Esophagus muscularis mucosa (tissue), 4 donors: Measurements from ENCODE around the gene ADGRA1. TPM values are rescaled to one million over a fixed set of nuclear protein-coding genes. Genes with fewer than 3 reads are reported as not detected.

ENCODE experiments used
- DNase-seq: peaks from one replicate; pipeline ENCODE4 v3.0.0-alpha.2; 2017; ENCODE audit errors: extremely low spot score
- H3K27ac ChIP-seq, 4 donors: fragments of 200-600 bp; sonication (generic); replicated peaks in 1 of 4; 1 replicate in 3 of 4; 2 replicates in 1 of 4; pipeline ENCODE4 v1.5.1; 2016 to 2019; ENCODE audit warnings: mild to moderate bottlenecking in 1 of 4
- H3K27me3 ChIP-seq, 4 donors: fragments of 200-600 bp; sonication (generic); one replicate each; pipeline versions ENCODE4 v1.5.1 to v1.6.0; 2016 to 2019
- H3K36me3 ChIP-seq, 4 donors: fragments of 200-600 bp; sonication (generic); one replicate each; pipeline ENCODE4 v1.5.1; 2016 to 2019
- H3K4me1 ChIP-seq, 4 donors: fragments of 200-600 bp; sonication (generic); one replicate each; pipeline ENCODE4 v1.5.1; 2016 to 2019
- H3K4me3 ChIP-seq, 4 donors: fragments of 200-600 bp; sonication (generic); 1 replicate in 2 of 4; 2 replicates in 2 of 4; pipeline ENCODE4 v1.5.1; 2016 to 2019; ENCODE audit warnings: mild to moderate bottlenecking in 4 of 4, moderate library complexity in 1 of 4
- H3K9me3 ChIP-seq, 4 donors: fragments of 200-600 bp; sonication (generic); 1 replicate in 3 of 4; 2 replicates in 1 of 4; pipeline ENCODE4 v1.5.1; 2016 to 2019
- CTCF ChIP-seq, 3 experiments: fragments of 200-600 bp in 2 of 3; fragments of 450-650 bp in 1 of 3; sonication (generic) in 2 of 3; IDR thresholded peaks; one replicate each; pipeline ENCODE4 v1.5.1; 2017 to 2019; ENCODE audit warnings: antibody characterized with exemption in 3 of 3, mild to moderate bottlenecking in 2 of 3, moderate library complexity in 1 of 3
- EP300 ChIP-seq: sonication (generic); formaldehyde crosslinking; IDR thresholded peaks from one replicate; pipeline ENCODE4 v1.6.1; 2017; ENCODE audit warnings: antibody characterized with exemption
- POLR2A ChIP-seq: fragments of 450-650 bp; IDR thresholded peaks from one replicate; pipeline ENCODE4 v1.6.1; 2017; ENCODE audit warnings: antibody characterized with exemption, moderate library complexity, mild to moderate bottlenecking, low read depth
- POLR2AphosphoS5 ChIP-seq, 2 donors: sonication (generic); formaldehyde crosslinking; IDR thresholded peaks; one replicate each; pipeline ENCODE4 v1.6.1; 2017; ENCODE audit warnings: antibody characterized with exemption in 2 of 2
- WGBS: methylation state at CpG from one replicate; pipeline ENCODE4 v1.1.5; 2018; 5-methylcytosine and 5-hydroxymethylcytosine counted together
- intact Hi-C: fragments of 100-400 bp; cut with DNase I; formaldehyde crosslinking; loops from one replicate; pipeline ENCODE4 v1.15.1; 2023
- total RNA-seq, 4 donors: library from RNA; depleted of rRNA; stranded (reverse); fragments of >200 nt; gene quantifications; one replicate each; pipeline versions ENCODE4 v1.1.0 to v1.2.1, GENCODE V29; 2016

ADGRA1 gene
- total RNA-seq, 4 donors from 2014 or later = under 0.01 to 0.06 TPM; not detected in 2

GRCh38 chr10:133061296-133062038 lies 26.3 kb upstream of the ADGRA1 start:
- H3K9me3 ChIP-seq = no peaks in the 10 kb centered on the region
- intact Hi-C loops = no loop called here
- H3K4me3 ChIP-seq = no peak overlapping the region
- no peak for TF ChIP-seq POLR2AphosphoS5 (IDR thresholded peaks at IDR 0.05)
- TF ChIP-seq CTCF (IDR thresholded peaks at IDR 0.05) = no peak
- TF ChIP-seq EP300 = no peak
- TF ChIP-seq POLR2A = no peak
- no peak for DNase-seq
- H3K27me3 ChIP-seq = peaks cover 0 to 57% (median 0%) of the 10 kb centered on the region in 4 donors
- H3K4me1 ChIP-seq = no peaks in the 10 kb centered on the region
- H3K36me3 ChIP-seq = no peaks in the 10 kb centered on the region
- no peak overlapping the region for H3K27ac ChIP-seq
- 81% methylated on average over 14 of the region's 23 CpGs for WGBS

- Histone ChIP-seq H3K27ac (no peak overlapping the region), H3K4me1 (no peaks in the 10 kb centered on the region), H3K9me3 (no peaks in the 10 kb centered on the region), H3K36me3 (no peaks in the 10 kb centered on the region), H3K27me3 (peaks cover 0 to 51% (median 0%) of the 10 kb centered on the region in 4 donors), H3K4me3 (no peak overlapping the region)
- 90% methylated on average over 23 of the region's 23 CpGs for WGBS
- TF ChIP-seq POLR2AphosphoS5 (IDR thresholded peaks at IDR 0.05) (no peak), EP300 (no peak), POLR2A (no peak), CTCF (IDR thresholded peaks at IDR 0.05) (no peak)
- no peak for DNase-seq
- intact Hi-C loops = no loop called here
Measured at GRCh38 chr10:133062085-133062484, 25.6 kb upstream of the ADGRA1 start.

- peaks cover 0 to 48% (median 0%) of the 10 kb centered on the region in 4 donors for H3K27me3 ChIP-seq
- no peak overlapping the region for H3K27ac ChIP-seq
- DNase-seq = no peak
- intact Hi-C loops = no loop called here
- TF ChIP-seq POLR2A (no peak), EP300 (no peak)
- no peak overlapping the region for H3K4me3 ChIP-seq
- H3K4me1 ChIP-seq = no peaks in the 10 kb centered on the region
- H3K9me3 ChIP-seq = no peaks in the 10 kb centered on the region
- no peaks in the 10 kb centered on the region for H3K36me3 ChIP-seq
- 41% methylated on average over 23 of the region's 23 CpGs for WGBS
Measured at GRCh38 chr10:133062635-133063034, 25.1 kb upstream of the ADGRA1 start.

GRCh38 chr10:133067149-133068105 lies 20.3 kb upstream of the ADGRA1 start:
- no peak for DNase-seq
- Histone ChIP-seq H3K27ac (no peak overlapping the region), H3K27me3 (peaks cover 0 to 57% (median 0%) of the 10 kb centered on the region in 4 donors), H3K9me3 (no peaks in the 10 kb centered on the region), H3K4me3 (no peak overlapping the region), H3K36me3 (no peaks in the 10 kb centered on the region), H3K4me1 (no peaks in the 10 kb centered on the region)
- intact Hi-C loops = no loop called here
- 47% methylated on average over 22 of the region's 26 CpGs for whole genome bisulfite sequencing
- no peak for TF ChIP-seq POLR2AphosphoS5 (IDR thresholded peaks at IDR 0.05)
- no peak for TF ChIP-seq EP300
- TF ChIP-seq POLR2A = no peak
- no peak for TF ChIP-seq CTCF (IDR thresholded peaks at IDR 0.05)
